ENCODE data around the gene INPP5A. TPM values are rescaled to one million over a fixed set of nuclear protein-coding genes. Genes with fewer than 3 reads are reported as not detected.

INPP5A gene
- total and polyA plus RNA-seq, 10 of the 15 experiments (the other 5 are each of a cell fraction or from before 2014, with no cell fraction given): 0.52 to 15.0 (median 6.3) TPM

GRCh38 chr10:132780356-132780755 lies 242.8 kb downstream of the INPP5A start:
- H3K79me2 ChIP-seq (ENCODE audit: control insufficient read depth, insufficient read depth, low read length): no peaks in the 10 kb centered on the region
- no peaks in the 10 kb centered on the region; the same call in 2 of the 3 replicates for H3K9me3 ChIP-seq (replicated peaks; ENCODE audit: control insufficient read depth, insufficient read depth, low read length)
- H2AFZ ChIP-seq (ENCODE audit: control insufficient read depth, low read depth, low read length): no peak overlapping the region
- BruUV-seq (replicated peaks): no TSS peak
- ChIA-PET POLR2A (no interaction called here), RAD21 (ENCODE audit: unreplicated experiment) (no interaction called here), SMC1A (ENCODE audit: uncharacterized antibody, unreplicated experiment) (no interaction called here), CTCF (no interaction called here)
- in situ Hi-C loops (cut with MboI): no loop called here
- no peaks in the 10 kb centered on the region for H3K4me1 ChIP-seq (ENCODE audit: control insufficient read depth, insufficient read depth, low read length)
- DNase-seq (ENCODE audit: low read depth, low spot score) (no peak), FAIRE-seq (no peak), ATAC-seq (no peak)
- H3K27ac ChIP-seq (ENCODE audit: control insufficient read depth, insufficient read depth): no peak overlapping the region
- intact Hi-C loops (cut with micrococcal nuclease; ENCODE audit: unreplicated experiment): no loop called here
- no peaks in the 10 kb centered on the region for H4K20me1 ChIP-seq (ENCODE audit: control insufficient read depth, insufficient read depth)
- H3K4me3 ChIP-seq: no peak overlapping the region
- 90% methylated on average over 10 of the region's 12 CpGs for WGBS (ENCODE audit: insufficient coverage, insufficient replicate concordance, low lambda C conversion rate, missing lambda C conversion rate)
- no peak overlapping the region for H3K4me2 ChIP-seq (ENCODE audit: control insufficient read depth, insufficient read depth)
- no peaks in the 10 kb centered on the region for H3K27me3 ChIP-seq (replicated peaks in 1 of 2; ENCODE audit: control insufficient read depth in 2 of 2, insufficient read depth in 2 of 2, low read length in 1 of 2)
- TF ChIP-seq E4F1 (IDR thresholded peaks at IDR 0.05; ENCODE audit: borderline replicate concordance, partially characterized antibody): no peak
- TF ChIP-seq ZNF274 (IDR thresholded peaks at IDR 0.05; ENCODE audit: insufficient read depth, insufficient read length): no peak
- TF ChIP-seq SIX5 (IDR thresholded peaks at IDR 0.05; ENCODE audit: low read depth, low read length, severe bottlenecking): no peak
- no peak for TF ChIP-seq RB1 (IDR thresholded peaks at IDR 0.05; ENCODE audit: borderline replicate concordance)
- TF ChIP-seq RFX5 (IDR thresholded peaks at IDR 0.05; ENCODE audit: low read depth, low read length): no peak
- TF ChIP-seq BRCA1 (IDR thresholded peaks at IDR 0.05; ENCODE audit: low read depth, low read length): no peak
- TF ChIP-seq PKNOX1 (IDR thresholded peaks at IDR 0.05): no peak
- TF ChIP-seq STAT1 (conservative IDR thresholded peaks at IDR 0.05): no peak
- no peak for TF ChIP-seq PBX3 (IDR thresholded peaks at IDR 0.05; ENCODE audit: insufficient replicate concordance, low read depth, low read length)
- no peak for TF ChIP-seq STAT3 (IDR thresholded peaks at IDR 0.05; ENCODE audit: low read depth, low read length)
- TF ChIP-seq ATF2 (IDR thresholded peaks at IDR 0.05; ENCODE audit: low read length): no peak
- no peak for TF ChIP-seq SKIL (IDR thresholded peaks at IDR 0.05; ENCODE audit: low read depth, poor library complexity, severe bottlenecking)
- no peak for TF ChIP-seq EGR1 (IDR thresholded peaks at IDR 0.05; ENCODE audit: borderline replicate concordance in 1 of 2, low read depth in 2 of 2, low read length in 2 of 2)
- H3K9ac ChIP-seq (ENCODE audit: control insufficient read depth, insufficient read depth, low read length): no peak overlapping the region
- no peaks in the 10 kb centered on the region; a peak in 1 of 4 replicates for H3K36me3 ChIP-seq (ENCODE audit: control insufficient read depth in 2 of 2, insufficient read depth in 2 of 2, low read length in 1 of 2)

All from GM12878 (cell line).